AG09319 (cell line): ENCODE data around the gene OVCH1.

Experiments
- DNase-seq: peaks from one replicate; pipeline ENCODE4 v3.0.0-alpha.2; 2010; ENCODE audit warnings: low read depth; ENCODE audit errors: extremely low read depth
- TF ChIP-seq, protein P1 (sequence below): IDR thresholded peaks from 2 replicates; pipeline ENCODE4 v1.5.1; 2011; ENCODE audit warnings: low read depth, mild to moderate bottlenecking, inconsistent platforms, low read length, moderate library complexity

Gene OVCH1

GRCh38 chr12:29537298-29537697, 39.8 kb upstream of the OVCH1 start:
- peak; percentile 36 for DNase-seq
- TF ChIP-seq, protein P1, sequence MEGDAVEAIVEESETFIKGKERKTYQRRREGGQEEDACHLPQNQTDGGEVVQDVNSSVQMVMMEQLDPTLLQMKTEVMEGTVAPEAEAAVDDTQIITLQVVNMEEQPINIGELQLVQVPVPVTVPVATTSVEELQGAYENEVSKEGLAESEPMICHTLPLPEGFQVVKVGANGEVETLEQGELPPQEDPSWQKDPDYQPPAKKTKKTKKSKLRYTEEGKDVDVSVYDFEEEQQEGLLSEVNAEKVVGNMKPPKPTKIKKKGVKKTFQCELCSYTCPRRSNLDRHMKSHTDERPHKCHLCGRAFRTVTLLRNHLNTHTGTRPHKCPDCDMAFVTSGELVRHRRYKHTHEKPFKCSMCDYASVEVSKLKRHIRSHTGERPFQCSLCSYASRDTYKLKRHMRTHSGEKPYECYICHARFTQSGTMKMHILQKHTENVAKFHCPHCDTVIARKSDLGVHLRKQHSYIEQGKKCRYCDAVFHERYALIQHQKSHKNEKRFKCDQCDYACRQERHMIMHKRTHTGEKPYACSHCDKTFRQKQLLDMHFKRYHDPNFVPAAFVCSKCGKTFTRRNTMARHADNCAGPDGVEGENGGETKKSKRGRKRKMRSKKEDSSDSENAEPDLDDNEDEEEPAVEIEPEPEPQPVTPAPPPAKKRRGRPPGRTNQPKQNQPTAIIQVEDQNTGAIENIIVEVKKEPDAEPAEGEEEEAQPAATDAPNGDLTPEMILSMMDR, result no peak

GRCh38 chr12:29534935-29535334, 37.4 kb upstream of the OVCH1 start:
- TF ChIP-seq, protein P1, result no peak
- DNase-seq, result no peak

GRCh38 chr12:29533815-29534489, 36.5 kb upstream of the OVCH1 start:
- no peak for DNase-seq
- TF ChIP-seq, protein P1, result no peak

- DNase-seq, result no peak
- TF ChIP-seq, protein P1, result no peak
Observed at GRCh38 chr12:29531471-29531870, 34.0 kb upstream of the OVCH1 start.

GRCh38 chr12:29530436-29530835, 33.0 kb upstream of the OVCH1 start:
- DNase-seq, result no peak
- TF ChIP-seq, protein P1, result no peak

DNA sequence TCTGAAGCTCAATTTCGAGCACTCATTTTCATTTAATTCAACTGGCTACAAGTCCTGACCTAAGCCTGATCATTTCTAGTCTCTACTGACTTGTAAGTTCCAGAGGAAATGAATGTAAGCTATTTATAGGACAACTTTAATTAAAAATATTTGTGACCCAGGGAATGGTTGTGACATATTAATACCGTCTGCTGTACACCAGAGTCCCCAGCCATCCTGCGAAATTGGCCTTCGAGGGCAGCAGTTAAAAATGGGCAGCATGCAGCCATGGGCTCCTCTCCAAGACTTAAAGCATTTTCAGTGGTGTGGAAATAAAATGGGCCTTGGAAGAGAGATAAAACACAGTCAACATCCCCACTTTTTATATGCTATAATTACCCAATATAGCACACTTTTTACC, 30.7 kb upstream of the OVCH1 start:
- TF ChIP-seq, protein P1, result no peak
- DNase-seq, result no peak

DNA sequence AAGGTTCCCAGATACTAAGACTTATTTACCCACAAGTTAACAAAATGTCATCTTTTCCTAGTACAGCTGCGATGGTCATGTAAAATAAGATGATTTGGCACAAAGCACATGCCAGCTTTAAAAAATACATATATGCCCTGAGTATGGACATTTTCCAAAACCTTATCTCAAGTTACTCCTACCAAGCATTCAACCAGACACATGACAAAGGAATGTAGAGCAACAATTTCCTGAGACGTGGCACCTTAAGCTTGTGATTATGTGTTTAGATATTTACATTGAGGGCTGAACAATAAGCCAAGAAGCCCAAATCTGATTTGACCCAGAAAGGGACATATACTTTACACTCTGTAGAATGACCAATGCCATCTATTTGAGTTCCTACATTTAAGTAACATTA, 24.5 kb upstream of the OVCH1 start:
- TF ChIP-seq, protein P1, result no peak
- DNase-seq, result no peak
